CD4-positive, alpha-beta T cell treated with Interleukin-10 for 1 hour (primary cell): ENCODE results near the gene JUP.
"Not testable (repeated sequence)": the region's sequence is repeated elsewhere in the genome, so short reads cannot be mapped to it uniquely, and the experiment has no call there.

Experiments used
- DNase-seq: peaks from one replicate; pipeline ENCODE4 v3.0.0-alpha.2; 2020

Gene JUP

DNA sequence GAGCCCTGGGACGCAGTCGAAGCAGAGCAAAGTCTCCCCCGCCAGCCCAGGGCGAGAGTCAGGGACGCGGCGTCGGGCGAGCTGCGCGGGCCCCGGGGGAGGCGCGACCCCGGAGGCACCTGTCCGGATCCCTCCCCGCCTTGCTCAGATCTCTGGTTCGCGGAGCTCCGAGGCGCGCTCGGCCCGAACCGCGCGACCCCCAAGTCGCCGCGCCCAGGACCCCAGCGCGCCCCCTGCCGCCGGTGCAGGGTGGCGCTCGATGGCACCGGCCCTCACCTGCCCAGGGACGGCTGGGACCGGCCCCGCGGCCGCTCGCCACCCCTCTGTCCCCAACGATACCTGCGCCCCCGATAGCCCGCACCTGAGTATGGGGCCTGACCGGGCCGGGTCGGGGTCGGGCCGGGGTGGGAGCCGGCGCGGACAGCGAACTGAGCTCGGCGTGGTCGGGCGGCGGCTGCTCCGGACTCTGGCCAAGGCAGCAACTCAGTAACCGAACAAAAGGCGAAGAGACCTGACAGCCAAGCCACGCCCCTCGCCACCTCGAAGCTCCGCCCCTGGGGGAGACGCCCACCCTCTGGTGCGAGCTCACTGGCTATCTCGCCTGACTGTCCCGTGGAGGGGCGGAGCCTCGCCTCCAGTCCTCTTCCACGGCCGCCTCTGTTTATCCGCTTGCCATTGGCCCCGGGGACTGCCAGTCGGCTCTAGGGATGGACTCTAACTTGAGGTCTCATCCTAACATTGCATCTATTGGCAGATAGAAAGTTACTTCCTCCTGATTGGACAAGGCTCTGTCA is at the start of gene JUP:
Gene JUP (minus strand): TSS at position 485 of the 794 bp plus-strand sequence. CDS start 14,857 bp downstream, outside the sequence.
- DNase-seq = peak; percentile 91

DNA sequence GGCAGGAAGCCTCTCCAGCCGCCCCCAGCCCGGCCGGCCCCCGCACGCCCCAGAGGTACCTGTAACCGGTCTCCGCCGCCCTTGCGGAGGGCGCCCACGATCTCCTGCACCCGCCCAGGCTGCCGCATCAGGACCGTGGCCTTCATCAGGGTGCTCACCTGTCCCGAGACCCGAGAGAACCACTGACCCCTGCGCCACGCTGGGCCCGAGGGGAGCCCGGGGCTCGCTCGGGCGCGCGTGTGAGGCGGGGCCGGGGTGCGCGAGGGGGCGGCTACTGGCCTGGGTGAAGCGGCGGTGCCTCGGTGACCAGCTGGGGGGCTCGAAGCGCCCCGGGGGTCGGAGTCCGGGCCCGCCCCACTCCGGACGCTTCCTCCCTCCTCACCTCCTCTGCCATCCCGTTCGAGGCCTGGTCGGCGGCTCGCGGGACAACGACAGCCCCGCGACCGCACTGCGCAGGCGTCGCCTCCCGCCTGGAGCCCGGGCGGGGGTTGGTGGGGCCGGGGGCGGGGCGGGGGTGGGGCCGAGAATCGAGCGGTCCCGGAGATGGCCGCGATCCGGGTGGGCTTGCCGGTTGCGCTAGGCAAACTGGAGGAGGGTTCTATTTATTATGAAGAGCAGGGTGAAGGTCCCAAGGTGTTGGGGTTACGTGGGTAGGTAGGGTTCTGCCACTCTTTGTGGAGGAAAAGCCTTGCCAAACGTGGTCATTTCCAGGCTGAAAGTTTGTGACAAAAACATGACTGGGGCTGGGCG is 49.5 kb upstream of the JUP start, which contains the start of gene NT5C3B:
Gene NT5C3B (minus strand): TSS at position 433 of the 750 bp plus-strand sequence. CDS start 39 bp downstream, at position 394.
- peak; percentile 48 for DNase-seq

DNA sequence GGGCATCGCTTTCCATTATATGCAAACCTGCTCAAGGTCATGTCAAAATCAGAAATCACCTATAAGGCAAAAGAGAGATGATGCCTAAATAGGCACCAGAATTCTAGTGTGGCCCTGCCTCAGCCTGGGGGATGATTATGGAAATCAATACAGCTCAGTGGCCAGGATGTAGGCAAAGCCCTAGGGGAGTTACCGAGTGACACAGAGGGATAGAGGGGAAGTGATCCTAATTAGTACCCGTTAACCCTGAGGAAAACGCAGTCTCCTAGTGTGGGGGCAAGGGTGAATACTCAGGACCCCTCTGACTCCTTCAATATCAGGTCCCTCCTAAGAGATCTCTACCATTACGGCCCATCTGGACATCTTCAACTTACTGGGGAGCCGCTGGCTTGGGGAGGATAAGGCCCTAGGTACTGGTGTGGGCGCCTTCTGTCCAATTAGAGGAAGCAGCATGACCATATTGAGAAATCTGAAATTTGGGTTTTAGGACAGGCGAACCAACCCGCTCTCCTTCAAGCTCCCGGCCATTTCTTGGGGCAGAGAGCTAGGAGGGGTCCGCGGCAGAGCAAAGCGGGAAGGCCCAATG is 48.8 kb upstream of the JUP start:
- DNase-seq = no peak

DNA sequence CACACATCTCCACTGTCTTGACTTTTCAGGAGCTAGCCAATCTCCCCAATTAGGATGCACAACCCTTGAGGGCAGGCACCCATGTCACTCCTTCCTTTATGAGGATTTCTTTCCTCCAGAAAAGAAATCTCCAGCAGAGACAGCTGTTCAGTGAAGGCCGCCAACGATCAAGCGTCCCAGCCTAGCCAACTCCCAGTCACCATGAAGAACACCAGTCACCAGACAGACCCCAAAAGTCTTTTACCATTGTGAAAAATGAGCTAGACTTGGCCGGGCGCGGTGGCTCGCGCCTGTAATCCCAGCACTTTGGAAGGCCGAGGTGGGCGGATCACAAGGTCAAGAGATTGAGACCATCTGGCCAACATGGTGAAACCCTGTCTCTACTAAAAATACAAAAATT is 43.5 kb upstream of the JUP start:
- not testable (repeated sequence) for DNase-seq

DNA sequence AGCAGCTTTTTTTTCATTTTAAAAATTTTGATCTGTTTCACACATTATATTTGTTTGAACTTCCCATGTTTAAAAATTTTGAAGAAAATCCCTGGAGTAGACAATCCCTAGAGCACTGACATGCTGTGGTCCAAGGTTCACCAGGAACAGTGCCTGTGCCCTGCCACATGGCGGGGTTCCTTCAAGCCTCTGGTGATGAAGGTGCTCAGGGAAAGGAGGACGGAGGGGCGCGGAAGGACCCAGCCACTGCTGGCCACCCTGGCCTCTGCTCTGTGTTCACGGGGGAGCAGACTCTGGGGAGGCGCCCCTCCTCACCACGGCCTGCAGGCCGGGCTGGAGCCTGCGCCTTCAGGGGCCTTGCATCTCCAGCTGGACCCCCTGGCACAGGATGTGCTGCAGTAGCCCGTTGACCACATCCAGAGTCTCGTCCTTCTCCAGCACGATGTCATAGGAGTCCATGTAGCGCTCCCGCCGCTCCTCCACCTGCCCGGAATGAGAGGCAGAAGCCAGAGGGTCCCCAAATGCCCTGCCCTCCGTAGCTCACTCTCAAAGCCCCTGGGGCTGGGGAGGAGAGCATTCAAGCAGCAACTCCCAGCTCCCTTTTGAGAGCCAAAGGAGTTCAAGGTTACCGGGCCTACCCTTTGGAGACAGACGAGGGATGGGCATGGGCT is 38.8 kb upstream of the JUP start:
- no peak for DNase-seq

DNA sequence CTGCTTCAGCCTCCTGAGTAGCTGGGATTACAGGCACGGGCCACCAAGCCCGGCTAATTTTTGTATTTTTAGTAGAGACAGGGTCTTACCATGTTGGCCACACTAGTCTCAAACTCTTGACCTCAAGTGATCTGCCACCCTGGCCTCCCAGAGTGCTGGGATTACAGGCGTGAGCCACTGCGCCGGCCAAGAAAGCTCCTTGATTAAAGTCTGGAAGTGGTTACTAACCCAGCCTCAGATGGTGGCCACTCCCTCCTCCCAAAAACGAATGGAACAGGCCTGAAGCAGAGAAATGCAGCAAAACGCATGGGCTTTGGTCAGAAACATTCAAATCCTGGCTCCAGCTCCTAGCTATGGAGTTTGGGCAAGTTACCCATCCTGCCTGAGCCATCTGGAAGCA is 37.6 kb upstream of the JUP start:
- DNase-seq = no peak

DNA sequence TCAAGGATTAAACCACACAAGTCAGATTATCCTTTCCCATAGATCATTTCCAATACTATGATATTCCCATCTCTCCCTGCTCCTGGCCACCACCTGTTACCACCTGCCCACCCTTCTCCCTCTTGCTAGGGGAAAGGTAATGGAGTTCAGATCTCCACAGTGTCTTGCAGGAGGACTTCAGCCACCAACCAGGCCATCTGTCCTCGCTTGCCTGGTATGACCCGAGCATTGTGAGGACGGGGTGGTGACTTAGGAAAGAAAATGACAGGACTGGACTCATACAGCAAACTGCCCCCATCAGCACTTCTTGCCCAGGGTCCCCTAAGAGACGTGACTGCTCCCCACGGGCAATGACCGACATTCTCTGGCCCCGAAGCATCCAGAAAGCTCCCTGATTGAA is 37.1 kb upstream of the JUP start:
- DNase-seq = no peak

DNA sequence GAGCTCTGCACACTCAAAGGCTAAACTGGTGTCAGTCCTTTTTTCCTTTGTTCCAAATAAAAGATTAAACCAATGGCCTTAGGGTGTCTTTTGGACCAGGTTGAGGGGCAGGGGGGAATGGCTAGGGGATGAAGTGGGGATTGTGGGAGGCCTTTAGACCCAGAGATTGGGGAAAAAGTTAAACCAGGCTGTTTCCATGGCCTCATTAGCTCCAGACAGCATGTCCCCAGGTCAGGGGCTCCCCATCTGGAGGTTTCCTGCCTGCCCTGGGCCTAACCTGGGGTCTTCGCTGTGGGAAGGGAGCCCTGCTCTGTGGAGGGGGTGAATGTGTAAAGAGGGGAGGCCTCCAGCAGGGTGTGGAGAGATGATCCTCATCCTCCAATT is 36.6 kb upstream of the JUP start:
- no peak for DNase-seq

DNA sequence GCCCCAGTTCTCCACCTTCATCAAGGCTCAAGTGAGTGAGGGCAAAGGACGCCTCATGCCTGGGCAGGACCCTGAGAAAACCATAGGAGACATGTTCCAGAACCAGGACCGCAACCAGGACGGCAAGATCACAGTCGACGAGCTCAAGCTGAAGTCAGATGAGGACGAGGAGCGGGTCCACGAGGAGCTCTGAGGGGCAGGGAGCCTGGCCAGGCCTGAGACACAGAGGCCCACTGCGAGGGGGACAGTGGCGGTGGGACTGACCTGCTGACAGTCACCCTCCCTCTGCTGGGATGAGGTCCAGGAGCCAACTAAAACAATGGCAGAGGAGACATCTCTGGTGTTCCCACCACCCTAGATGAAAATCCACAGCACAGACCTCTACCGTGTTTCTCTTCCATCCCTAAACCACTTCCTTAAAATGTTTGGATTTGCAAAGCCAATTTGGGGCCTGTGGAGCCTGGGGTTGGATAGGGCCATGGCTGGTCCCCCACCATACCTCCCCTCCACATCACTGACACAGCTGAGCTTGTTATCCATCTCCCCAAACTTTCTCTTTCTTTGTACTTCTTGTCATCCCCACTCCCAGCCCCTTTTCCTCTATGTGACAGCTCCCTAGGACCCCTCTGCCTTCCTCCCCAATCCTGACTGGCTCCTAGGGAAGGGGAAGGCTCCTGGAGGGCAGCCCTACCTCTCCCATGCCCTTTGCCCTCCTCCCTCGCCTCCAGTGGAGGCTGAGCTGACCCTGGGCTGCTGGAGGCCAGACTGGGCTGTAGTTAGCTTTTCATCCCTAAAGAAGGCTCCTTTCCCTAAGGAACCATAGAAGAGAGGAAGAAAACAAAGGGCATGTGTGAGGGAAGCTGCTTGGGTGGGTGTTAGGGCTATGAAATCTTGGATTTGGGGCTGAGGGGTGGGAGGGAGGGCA is 36.0 kb upstream of the JUP start:
- DNase-seq = no peak

DNA sequence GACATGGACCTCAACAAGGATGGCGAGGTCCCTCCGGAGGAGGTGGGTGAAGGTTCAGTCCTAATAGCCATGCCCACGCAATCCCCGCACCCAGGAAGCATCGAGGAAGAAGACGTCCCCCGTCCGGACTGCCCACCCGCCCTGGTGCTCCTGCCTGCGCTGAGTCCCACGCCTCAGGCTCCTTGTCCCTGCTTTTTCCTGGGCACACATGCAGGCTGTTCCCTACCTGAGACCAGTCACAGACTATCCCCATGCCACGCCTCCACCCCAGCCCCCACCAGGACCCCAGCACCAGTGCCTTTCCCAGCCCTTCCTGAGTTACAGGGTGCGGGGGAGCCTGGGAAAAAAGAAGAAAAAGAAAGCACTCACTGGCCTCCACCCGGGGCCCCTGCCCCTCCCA is 35.3 kb upstream of the JUP start:
- DNase-seq = no peak

DNA sequence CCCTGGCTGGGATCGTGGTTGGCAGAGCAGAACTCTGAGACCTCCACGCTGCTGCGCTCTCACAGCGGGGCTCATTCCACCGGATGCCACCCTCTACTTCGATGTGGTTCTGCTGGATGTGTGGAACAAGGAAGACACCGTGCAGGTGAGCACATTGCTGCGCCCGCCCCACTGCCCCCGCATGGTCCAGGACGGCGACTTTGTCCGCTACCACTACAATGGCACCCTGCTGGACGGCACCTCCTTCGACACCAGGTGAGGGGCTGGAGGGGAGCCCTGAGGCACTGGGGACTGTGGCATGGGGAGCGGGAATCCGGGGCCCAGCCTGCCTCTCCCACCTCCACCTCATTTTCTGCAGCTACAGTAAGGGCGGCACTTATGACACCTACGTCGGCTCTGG is 31.5 kb upstream of the JUP start:
- no peak for DNase-seq

DNA sequence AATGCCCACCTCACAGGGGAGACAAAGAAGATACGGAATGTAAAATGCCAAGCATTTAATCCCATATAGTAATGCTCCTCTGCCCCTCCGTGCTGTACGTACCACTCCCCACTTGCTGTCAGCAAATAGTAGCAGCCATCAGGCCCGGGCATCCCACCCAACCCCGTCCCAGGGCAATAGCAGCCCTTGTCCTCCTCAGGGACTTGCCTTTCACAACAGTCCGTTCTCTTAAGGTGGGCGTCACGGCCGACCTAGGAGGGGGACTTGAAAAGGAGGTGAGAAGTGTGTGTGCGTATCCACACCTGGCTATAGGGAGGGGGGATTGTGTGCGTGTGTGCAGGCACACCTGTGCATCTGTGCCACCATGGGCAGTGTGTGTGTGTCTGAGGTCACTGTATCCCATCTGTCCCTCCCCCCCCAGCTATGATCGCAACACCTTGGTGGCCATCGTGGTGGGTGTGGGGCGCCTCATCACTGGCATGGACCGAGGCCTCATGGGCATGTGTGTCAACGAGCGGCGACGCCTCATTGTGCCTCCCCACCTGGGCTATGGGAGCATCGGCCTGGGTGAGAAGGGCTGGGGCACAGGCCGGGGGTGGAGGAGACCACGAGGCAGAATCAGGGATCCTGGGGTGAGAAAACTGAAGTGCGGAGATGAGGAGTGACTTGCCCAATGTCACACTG is 30.3 kb upstream of the JUP start:
- no peak for DNase-seq

DNA sequence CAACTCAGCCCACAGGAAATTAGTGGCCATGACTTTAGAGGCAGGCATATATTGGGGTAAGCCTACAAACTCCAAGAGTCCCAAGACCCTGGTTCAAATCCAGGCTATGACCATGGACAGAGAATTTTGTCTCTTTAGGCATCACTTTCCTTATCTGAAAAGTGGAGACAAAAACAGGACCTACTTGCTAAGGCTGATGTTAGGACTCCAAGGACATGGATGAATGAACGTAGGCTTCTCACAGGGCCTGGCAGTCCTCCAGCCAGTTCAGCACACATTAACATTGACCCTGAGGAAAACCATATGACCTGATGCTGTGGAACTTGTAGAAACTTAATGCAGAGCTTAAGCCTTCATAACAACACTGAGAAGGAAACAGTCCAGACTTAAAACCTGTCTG is 27.7 kb upstream of the JUP start:
- no peak for DNase-seq

DNA sequence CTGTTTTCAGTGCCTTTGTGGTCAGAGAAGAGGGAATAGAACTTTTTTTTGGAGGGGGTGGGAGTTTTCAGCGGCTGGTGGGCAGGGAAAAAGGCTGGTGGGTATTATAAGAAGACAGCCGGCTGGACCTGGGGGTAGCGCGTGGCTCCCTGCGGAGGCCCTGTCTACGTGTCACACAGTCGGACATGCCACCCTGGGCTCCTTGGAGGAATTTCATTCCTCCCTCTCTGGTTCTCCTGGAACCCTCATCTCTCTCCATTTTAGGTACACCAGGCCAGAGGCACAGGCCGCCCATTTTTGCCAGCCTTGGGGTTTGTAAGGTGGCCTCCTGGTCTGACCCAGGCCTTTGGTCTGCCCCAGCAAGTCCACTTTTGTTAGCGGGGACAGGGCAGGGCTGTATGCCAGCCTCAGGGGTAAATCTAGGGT is 27.2 kb upstream of the JUP start:
- DNase-seq = no peak

DNA sequence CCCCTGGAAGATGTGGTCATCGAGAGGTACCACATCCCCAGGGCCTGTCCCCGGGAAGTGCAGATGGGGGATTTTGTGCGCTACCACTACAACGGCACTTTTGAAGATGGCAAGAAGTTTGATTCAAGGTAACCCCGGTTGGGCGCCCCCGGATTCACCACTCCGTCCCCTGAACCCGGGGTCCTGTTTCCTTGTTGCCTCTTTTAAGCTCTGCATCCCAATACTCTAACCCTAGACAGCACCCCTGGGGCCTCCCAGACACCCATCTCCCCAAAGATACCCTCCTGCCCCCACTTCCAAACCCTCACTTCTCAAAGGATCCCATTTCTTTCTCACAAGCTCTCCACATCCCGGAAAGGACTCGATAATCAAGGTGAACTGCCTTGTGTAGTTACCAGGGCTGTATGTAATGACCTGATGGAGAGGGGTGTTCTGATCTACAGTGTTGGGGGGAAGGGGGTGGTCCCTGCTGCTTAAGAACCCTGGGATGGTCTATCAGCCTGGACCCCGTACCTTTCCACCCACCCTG is 26.7 kb upstream of the JUP start:
- DNase-seq = no peak

DNA sequence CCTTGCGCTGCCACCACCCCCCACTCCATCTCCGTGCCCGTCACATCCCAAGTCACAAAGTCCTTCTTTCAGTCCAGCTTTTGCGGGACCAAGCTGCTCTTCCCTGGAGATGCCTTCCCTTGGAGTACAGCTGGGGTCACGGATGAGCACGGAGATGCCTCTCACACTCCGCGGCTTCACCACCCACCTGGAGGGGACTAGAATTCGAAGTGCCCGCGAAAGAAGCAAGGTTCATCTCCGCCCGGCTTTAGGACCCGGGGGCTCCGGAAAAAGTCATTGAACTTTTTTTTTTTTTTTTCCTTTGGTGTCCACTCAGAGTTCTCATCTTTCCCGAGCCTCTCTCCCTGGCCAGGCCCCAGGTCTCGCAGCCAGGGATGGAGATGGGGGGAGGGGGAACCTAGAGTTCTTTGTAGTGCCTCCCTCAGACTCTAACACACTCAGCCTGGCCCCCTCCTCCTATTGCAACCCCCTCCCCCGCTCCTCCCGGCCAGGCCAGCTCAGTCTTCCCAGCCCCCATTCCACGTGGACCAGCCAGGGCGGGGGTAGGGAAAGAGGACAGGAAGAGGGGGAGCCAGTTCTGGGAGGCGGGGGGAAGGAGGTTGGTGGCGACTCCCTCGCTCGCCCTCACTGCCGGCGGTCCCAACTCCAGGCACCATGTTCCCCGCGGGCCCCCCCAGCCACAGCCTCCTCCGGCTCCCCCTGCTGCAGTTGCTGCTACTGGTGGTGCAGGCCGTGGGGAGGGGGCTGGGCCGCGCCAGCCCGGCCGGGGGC is 26.1 kb upstream of the JUP start, which contains the start of gene FKBP10:
Gene FKBP10 (plus strand): TSS at position 624 of the 771 bp plus-strand sequence. CDS start 31 bp downstream, at position 655.
- DNase-seq = peak; percentile 50

DNA sequence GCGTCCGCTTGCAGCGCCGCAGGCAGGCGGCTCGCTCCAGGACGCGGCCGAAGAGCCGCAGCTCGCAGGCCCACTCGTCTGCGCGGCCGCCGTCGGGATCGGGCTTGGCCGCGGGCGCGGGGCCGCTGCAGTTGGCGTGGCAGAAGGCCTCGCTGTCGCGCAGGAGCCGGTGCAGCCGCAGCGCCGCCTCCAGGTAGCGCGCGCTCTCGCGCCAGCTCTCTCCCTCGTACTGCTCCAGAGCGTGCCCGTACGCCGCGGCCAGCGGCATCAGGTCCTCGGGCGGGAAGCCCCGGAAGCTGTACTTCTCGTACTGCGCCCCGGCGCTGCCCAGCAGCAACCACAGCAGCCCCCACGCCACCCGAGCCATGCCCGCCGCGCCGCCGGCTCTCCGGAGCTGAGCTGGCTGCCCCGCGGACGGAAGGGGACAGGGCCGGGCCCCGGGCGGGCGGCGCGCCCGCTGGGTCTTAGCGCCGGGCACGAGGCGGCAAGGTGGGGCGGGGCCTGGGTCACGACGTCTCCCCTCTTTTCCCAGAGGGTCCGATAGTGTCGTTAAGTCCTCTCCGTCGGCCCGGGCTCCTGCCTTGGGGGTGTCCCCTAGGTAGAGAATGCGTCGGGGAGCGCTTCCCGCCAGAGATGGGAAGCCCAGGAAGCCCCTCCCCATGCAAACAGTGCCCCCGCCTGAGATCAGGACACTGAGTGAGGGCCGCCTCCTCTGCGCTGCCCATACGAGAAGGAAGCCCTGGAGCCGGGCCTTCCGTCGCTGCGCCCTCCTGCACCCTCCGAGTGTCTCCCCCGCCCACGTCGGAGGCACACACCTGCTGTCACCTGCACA is 25.3 kb upstream of the JUP start, which contains the start of gene P3H4:
Gene P3H4 (minus strand): TSS at position 401 of the 832 bp plus-strand sequence. CDS start 34 bp downstream, at position 367.
- peak; percentile 76 for DNase-seq

DNA sequence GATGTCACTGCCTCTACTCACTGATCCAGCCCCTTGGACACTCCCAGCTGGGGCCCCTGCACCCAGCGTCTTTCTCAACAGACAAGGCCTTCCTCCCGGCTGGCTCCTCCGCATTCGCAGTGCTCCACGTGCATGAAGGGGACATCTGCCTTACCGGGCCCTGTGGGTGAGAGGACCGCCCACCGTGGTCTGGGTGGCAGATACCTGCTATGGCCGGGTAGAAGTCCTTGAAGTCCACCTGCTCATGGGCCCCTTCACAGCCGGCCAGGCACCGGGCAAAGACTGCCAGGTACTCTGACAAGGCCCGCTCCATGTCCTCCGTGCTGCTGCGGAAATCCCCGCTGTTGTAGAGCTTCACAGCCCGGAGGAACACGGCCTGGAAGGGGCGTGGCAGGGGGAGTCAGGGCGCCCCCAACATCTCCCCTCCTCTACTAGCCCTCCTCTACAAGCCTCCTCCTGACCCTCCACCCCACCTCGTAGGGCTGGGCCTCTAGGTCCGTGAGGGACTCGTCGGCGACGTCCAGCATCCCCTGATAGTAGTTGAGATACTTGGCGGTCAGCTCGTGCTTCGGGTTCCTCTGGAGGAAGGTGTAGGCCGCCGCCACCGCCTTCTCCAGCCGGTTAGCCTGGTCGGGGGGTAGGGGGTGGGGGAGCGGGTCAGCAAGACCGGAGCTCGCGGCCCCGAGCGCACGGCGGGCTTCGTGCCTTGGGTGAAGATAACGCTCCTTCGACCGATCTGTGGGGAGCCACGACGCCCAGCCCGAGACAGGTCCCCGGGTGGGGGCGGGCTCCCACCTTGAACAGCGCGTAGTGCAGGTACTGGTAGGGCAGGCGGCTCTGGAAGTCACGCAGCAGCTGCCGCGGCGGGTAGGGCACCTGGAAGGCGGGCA is 24.4 kb upstream of the JUP start:
- DNase-seq = no peak
